Measurements from ENCODE around the gene DOC2A.

DNA sequence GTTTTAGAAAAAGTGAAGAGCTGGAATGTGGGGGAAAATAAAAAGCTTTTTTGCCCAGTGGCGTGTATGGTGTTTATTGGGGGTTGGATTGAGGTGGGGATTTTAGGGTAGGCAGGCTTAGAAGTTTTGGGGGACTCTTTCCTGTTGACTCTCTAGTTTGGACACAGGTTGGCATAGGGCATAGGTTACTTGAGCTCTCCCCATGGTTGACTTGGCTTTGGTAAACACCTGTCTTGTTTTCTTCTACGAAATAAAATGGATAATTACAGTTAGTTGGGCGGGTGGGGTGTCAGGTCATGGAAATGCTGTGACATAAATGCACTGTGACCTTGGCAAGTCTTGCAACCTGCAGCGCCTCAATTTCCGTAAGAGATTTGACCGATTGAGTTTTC is 37.8 kb downstream of the DOC2A start:
- no peak for TF ChIP-seq POLR2A (IDR thresholded peaks at IDR 0.05; ENCODE audit: low read length)
- TF ChIP-seq GATA1 (IDR thresholded peaks at IDR 0.05; ENCODE audit: low read depth, low read length), result no peak
